ENCODE measurements around the gene CDH23.

GRCh38 chr10:71567006-71567405 is 170.3 kb downstream of the CDH23 start:
- TF ChIP-seq POLR2AphosphoS5 (IDR thresholded peaks at IDR 0.05; ENCODE audit: low read depth, low read length): no peak
- no peak for TF ChIP-seq TAF1 (IDR thresholded peaks at IDR 0.05; ENCODE audit: borderline replicate concordance, insufficient read depth, low read length)
- no peak for TF ChIP-seq REST (IDR thresholded peaks at IDR 0.05; ENCODE audit: insufficient read depth in 1 of 2, low read depth in 2 of 2, low read length in 2 of 2)
- no peak for TF ChIP-seq FOXP2 (optimal IDR thresholded peaks at IDR 0.05; ENCODE audit: borderline replicate concordance, extremely low read depth, extremely low read length, insufficient read depth)
